SK-N-SH treated with all-trans-retinoic acid at 6 μM for 48 hours (cell line): ENCODE data around the gene NPC1L1.

Source experiments
- ATAC-seq: fragments of 200-7000 bp; cut with Tn5 transposase; 3 replicates; pipeline ENCODE4 v1.9.1; 2020; ENCODE audit warnings: mild to moderate bottlenecking, moderate library complexity
- BACH2 ChIP-seq: fragments of 250-450 bp; sonication (Bioruptor Pico); IDR thresholded peaks from 2 replicates; pipeline ENCODE4 v1.9.0; 2021; ENCODE audit warnings: mild to moderate bottlenecking, borderline replicate concordance
- CSDC2 ChIP-seq: fragments of 250-450 bp; sonication (Bioruptor Pico); IDR thresholded peaks from 2 replicates; pipeline ENCODE4 v1.5.0; 2020; ENCODE audit warnings: mild to moderate bottlenecking, moderate library complexity
- ESRRG ChIP-seq: fragments of 250-450 bp; sonication (Bioruptor Pico); IDR thresholded peaks from 2 replicates; pipeline ENCODE4 v1.6.1; 2021; ENCODE audit warnings: mild to moderate bottlenecking
- GLIS3 ChIP-seq: fragments of 250-450 bp; sonication (Bioruptor Pico); IDR thresholded peaks from 2 replicates; pipeline ENCODE4 v1.5.0; 2020; ENCODE audit warnings: mild to moderate bottlenecking, moderate library complexity
- PPARA ChIP-seq: fragments of 250-450 bp; sonication (Bioruptor Pico); IDR thresholded peaks from 2 replicates; pipeline ENCODE4 v1.5.0; 2020; ENCODE audit warnings: mild to moderate bottlenecking, borderline replicate concordance
- RARB ChIP-seq: fragments of 250-450 bp; sonication (Bioruptor Pico); IDR thresholded peaks from 2 replicates; pipeline ENCODE4 v1.8.0; 2021; ENCODE audit warnings: mild to moderate bottlenecking, moderate library complexity
- SNAI2 ChIP-seq: fragments of 250-450 bp; sonication (Bioruptor Pico); IDR thresholded peaks from 2 replicates; pipeline ENCODE4 v1.5.0; 2020; ENCODE audit warnings: mild to moderate bottlenecking, moderate library complexity
- TCF4 ChIP-seq: fragments of 250-450 bp; sonication (Bioruptor Pico); IDR thresholded peaks from 2 replicates; pipeline ENCODE4 v1.8.0; 2021; ENCODE audit warnings: mild to moderate bottlenecking, moderate library complexity, borderline replicate concordance
- TOX ChIP-seq: fragments of 250-450 bp; sonication (Bioruptor Pico); IDR thresholded peaks from 2 replicates; pipeline ENCODE4 v1.8.0; 2021; ENCODE audit warnings: mild to moderate bottlenecking, moderate library complexity, borderline replicate concordance
- ZC3H10 ChIP-seq: fragments of 250-450 bp; sonication (Bioruptor Pico); IDR thresholded peaks from 2 replicates; pipeline ENCODE4 v1.5.1; 2021; ENCODE audit warnings: mild to moderate bottlenecking, moderate library complexity
- ZFP3 ChIP-seq: fragments of 250-450 bp; sonication (Bioruptor Pico); IDR thresholded peaks from 2 replicates; pipeline ENCODE4 v1.5.0; 2020; ENCODE audit warnings: mild to moderate bottlenecking, moderate library complexity
- ZFP30 ChIP-seq: fragments of 450-650 bp; formaldehyde crosslinking; IDR thresholded peaks from 2 replicates; pipeline ENCODE4 v1.5.0; 2022; ENCODE audit warnings: mild to moderate bottlenecking, moderate library complexity
- ZNF70 ChIP-seq: fragments of 450-650 bp; formaldehyde crosslinking; IDR thresholded peaks from 2 replicates; pipeline ENCODE4 v1.5.0; 2020; ENCODE audit warnings: mild to moderate bottlenecking, moderate library complexity
- ZNF8 ChIP-seq: fragments of 450-650 bp; formaldehyde crosslinking; IDR thresholded peaks from 2 replicates; pipeline ENCODE4 v1.5.0; 2020; ENCODE audit warnings: mild to moderate bottlenecking, moderate library complexity
- TF ChIP-seq, protein P1 (sequence below): fragments of 250-450 bp; sonication (Bioruptor Pico); IDR thresholded peaks from 2 replicates; pipeline ENCODE4 v1.8.0; 2020; ENCODE audit warnings: mild to moderate bottlenecking, moderate library complexity, borderline replicate concordance
- TF ChIP-seq, protein P2 (sequence below): fragments of 250-450 bp; sonication (Bioruptor Pico); IDR thresholded peaks from 2 replicates; pipeline ENCODE4 v1.5.1; 2021; ENCODE audit warnings: mild to moderate bottlenecking, moderate library complexity
- TF ChIP-seq, protein P3 (sequence below): fragments of 250-450 bp; sonication (Bioruptor Pico); IDR thresholded peaks from 2 replicates; pipeline ENCODE4 v1.8.0; 2021; ENCODE audit warnings: low read depth, mild to moderate bottlenecking, moderate library complexity, borderline replicate concordance
- TF ChIP-seq, protein P4 (sequence below): fragments of 250-450 bp; sonication (Bioruptor Pico); IDR thresholded peaks from 2 replicates; pipeline ENCODE4 v1.5.1; 2020; ENCODE audit warnings: low read depth, mild to moderate bottlenecking, moderate library complexity
- TF ChIP-seq, protein P5 (sequence below): fragments of 250-450 bp; sonication (Bioruptor Pico); IDR thresholded peaks from 2 replicates; pipeline ENCODE4 v1.5.0; 2020; ENCODE audit warnings: mild to moderate bottlenecking, moderate library complexity

The NPC1L1 gene

DNA sequence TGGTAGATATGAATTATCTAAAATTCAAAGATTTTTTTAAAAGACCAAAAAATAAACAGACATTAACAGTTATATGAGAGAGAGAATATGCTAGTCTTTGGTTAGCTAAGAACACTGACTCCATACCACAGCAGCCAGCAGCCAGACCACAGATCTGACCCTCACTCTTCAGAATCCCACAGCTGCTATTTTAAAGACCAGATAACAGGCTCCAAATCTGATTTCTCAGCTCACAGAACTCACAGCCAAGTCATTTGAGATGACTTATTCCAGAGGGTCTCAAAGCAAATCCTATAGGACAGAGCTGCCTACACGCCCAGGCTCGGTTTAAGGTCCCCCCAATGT, 71.0 kb downstream of the NPC1L1 start (continued):
- TF ChIP-seq, protein P1, sequence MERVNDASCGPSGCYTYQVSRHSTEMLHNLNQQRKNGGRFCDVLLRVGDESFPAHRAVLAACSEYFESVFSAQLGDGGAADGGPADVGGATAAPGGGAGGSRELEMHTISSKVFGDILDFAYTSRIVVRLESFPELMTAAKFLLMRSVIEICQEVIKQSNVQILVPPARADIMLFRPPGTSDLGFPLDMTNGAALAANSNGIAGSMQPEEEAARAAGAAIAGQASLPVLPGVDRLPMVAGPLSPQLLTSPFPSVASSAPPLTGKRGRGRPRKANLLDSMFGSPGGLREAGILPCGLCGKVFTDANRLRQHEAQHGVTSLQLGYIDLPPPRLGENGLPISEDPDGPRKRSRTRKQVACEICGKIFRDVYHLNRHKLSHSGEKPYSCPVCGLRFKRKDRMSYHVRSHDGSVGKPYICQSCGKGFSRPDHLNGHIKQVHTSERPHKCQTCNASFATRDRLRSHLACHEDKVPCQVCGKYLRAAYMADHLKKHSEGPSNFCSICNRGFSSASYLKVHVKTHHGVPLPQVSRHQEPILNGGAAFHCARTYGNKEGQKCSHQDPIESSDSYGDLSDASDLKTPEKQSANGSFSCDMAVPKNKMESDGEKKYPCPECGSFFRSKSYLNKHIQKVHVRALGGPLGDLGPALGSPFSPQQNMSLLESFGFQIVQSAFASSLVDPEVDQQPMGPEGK (CRISPR knock-in tag) = no peak
- TF ChIP-seq BACH2 (CRISPR knock-in tag) = no peak
- no peak for TF ChIP-seq ESRRG (CRISPR knock-in tag)
- no peak for TF ChIP-seq ZNF70 (CRISPR knock-in tag)
- no peak for TF ChIP-seq PPARA

DNA sequence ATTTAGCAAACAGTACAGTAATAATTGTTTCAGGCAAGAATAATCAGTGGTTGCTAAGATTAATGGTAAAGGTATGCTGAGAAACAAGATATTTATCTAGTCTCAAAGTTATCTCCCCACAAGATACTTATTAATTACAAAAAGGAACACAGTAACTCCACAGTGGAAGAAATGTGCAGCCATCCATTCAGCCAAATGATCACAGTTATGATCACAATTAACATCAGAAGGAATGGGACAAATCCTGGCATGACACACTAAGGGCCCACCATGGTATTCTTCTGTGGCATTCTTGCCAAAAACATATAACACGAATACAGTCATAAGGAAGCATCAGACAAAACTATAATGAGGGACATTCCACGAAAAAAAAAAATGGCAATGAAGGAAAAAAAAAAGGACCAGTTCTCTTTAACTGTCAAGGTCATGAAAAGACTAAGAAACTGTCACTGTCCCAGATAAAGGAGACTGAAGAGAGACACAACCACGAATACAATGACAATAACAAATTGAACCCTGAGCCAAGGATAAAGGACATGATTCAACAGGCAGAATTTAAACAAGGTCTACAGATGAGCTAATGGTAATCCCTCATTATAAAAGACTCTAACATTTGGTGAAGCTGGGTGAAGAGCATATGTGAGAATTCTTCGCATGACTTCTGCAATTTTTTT, 71.5 kb downstream of the NPC1L1 start:
- TF ChIP-seq, protein P2, sequence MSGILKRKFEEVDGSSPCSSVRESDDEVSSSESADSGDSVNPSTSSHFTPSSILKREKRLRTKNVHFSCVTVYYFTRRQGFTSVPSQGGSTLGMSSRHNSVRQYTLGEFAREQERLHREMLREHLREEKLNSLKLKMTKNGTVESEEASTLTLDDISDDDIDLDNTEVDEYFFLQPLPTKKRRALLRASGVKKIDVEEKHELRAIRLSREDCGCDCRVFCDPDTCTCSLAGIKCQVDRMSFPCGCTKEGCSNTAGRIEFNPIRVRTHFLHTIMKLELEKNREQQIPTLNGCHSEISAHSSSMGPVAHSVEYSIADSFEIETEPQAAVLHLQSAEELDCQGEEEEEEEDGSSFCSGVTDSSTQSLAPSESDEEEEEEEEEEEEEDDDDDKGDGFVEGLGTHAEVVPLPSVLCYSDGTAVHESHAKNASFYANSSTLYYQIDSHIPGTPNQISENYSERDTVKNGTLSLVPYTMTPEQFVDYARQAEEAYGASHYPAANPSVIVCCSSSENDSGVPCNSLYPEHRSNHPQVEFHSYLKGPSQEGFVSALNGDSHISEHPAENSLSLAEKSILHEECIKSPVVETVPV (CRISPR knock-in tag) = no peak

DNA sequence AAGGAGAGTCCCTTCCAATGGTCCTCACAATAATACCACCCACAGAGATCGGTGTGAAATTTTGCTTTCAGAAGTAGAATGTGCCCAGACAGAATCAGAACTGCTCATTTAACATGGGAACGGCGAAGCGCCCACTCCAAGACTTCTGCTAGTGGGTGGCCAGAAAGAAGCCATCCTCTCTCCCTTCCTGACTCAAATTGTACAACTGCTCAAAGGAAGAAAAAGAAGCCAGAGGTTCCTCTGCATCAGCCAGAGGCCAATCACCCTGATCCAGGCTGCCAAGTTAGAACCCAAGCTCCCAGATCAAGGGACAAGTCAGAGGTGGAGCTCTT, 73.9 kb downstream of the NPC1L1 start:
- TF ChIP-seq PPARA (no peak), GLIS3 (CRISPR knock-in tag) (no peak), ZFP30 (no peak), TCF4 (no peak), SNAI2 (CRISPR knock-in tag) (no peak), BACH2 (CRISPR knock-in tag) (no peak), ESRRG (CRISPR knock-in tag) (no peak), ZNF8 (CRISPR knock-in tag) (no peak), CSDC2 (CRISPR knock-in tag) (no peak), ZFP3 (CRISPR knock-in tag) (no peak), ZC3H10 (CRISPR knock-in tag) (no peak), RARB (CRISPR knock-in tag) (no peak), TOX (CRISPR knock-in tag) (no peak), ZNF70 (CRISPR knock-in tag) (no peak)
- TF ChIP-seq, protein P3, sequence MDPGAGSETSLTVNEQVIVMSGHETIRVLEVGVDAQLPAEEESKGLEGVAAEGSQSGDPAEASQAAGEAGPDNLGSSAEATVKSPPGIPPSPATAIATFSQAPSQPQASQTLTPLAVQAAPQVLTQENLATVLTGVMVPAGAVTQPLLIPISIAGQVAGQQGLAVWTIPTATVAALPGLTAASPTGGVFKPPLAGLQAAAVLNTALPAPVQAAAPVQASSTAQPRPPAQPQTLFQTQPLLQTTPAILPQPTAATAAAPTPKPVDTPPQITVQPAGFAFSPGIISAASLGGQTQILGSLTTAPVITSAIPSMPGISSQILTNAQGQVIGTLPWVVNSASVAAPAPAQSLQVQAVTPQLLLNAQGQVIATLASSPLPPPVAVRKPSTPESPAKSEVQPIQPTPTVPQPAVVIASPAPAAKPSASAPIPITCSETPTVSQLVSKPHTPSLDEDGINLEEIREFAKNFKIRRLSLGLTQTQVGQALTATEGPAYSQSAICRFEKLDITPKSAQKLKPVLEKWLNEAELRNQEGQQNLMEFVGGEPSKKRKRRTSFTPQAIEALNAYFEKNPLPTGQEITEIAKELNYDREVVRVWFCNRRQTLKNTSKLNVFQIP (CRISPR knock-in tag) = no peak
- TF ChIP-seq, protein P4, sequence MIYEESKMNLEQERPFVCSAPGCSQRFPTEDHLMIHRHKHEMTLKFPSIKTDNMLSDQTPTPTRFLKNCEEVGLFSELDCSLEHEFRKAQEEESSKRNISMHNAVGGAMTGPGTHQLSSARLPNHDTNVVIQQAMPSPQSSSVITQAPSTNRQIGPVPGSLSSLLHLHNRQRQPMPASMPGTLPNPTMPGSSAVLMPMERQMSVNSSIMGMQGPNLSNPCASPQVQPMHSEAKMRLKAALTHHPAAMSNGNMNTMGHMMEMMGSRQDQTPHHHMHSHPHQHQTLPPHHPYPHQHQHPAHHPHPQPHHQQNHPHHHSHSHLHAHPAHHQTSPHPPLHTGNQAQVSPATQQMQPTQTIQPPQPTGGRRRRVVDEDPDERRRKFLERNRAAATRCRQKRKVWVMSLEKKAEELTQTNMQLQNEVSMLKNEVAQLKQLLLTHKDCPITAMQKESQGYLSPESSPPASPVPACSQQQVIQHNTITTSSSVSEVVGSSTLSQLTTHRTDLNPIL = no peak
- TF ChIP-seq, protein P5, sequence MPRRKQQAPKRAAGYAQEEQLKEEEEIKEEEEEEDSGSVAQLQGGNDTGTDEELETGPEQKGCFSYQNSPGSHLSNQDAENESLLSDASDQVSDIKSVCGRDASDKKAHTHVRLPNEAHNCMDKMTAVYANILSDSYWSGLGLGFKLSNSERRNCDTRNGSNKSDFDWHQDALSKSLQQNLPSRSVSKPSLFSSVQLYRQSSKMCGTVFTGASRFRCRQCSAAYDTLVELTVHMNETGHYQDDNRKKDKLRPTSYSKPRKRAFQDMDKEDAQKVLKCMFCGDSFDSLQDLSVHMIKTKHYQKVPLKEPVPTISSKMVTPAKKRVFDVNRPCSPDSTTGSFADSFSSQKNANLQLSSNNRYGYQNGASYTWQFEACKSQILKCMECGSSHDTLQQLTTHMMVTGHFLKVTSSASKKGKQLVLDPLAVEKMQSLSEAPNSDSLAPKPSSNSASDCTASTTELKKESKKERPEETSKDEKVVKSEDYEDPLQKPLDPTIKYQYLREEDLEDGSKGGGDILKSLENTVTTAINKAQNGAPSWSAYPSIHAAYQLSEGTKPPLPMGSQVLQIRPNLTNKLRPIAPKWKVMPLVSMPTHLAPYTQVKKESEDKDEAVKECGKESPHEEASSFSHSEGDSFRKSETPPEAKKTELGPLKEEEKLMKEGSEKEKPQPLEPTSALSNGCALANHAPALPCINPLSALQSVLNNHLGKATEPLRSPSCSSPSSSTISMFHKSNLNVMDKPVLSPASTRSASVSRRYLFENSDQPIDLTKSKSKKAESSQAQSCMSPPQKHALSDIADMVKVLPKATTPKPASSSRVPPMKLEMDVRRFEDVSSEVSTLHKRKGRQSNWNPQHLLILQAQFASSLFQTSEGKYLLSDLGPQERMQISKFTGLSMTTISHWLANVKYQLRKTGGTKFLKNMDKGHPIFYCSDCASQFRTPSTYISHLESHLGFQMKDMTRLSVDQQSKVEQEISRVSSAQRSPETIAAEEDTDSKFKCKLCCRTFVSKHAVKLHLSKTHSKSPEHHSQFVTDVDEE (CRISPR knock-in tag) = no peak
- TF ChIP-seq, protein P2 (CRISPR knock-in tag) = no peak
- no peak for ATAC-seq

More for the DNA sequence above, 71.5 kb downstream of the NPC1L1 start:
- ATAC-seq = no peak
